HG03460 (cell line): ENCODE results near the gene SPATA13.
"Not testable (repeated sequence)": the region's sequence is repeated elsewhere in the genome, so short reads cannot be mapped to it uniquely, and the experiment has no call there.

Experiments
- ATAC-seq: cut with Tn5 transposase; IDR thresholded peaks from one replicate; pipeline ENCODE4 v1.9.1; 2021; ENCODE audit not compliant: unreplicated experiment

SPATA13 gene

GRCh38 chr13:24306632-24307031, 146.1 kb downstream of the SPATA13 start:
- no peak for ATAC-seq

DNA sequence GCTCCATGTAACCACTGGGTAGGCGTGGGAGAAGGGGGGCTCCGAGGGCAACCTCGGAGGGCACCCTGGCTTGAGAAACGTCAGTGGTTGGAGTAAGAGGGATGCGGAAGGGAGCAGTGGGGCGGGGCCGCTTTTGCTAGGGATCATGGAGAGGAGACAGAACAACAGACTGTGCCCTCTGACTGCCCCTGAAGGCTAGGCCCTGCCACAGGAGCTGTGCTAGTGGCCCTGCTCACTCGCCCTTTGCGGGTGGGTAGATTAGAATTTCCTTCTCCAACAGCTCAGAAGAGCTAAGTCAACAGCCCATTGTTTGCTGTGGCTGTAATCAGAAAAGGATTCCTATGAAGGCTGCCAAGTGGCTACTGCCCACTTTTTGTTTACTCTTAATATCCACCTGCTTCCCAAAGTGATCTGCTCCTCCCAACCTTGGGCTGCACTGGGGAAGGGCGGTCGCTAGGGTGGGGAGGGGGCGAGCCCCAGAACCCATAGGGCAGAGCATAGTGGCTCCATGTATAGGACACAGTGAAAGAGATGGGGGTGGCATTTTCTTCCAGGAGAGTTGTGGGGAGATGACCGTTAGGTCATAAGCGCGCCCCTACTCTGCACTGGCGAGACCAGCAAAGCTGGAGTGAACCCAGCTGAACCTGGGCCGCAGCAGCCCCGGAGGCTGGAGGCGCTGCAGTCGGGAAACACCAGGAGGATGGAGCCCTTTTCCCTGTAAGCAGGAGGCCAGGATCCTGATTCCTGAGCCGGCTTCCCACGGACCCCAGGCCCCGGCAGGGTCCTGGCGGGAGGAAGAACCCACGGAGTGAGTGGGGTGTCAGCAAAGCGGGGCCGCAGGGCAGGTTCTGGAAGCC, 146.9 kb downstream of the SPATA13 start:
- ATAC-seq = no peak

DNA sequence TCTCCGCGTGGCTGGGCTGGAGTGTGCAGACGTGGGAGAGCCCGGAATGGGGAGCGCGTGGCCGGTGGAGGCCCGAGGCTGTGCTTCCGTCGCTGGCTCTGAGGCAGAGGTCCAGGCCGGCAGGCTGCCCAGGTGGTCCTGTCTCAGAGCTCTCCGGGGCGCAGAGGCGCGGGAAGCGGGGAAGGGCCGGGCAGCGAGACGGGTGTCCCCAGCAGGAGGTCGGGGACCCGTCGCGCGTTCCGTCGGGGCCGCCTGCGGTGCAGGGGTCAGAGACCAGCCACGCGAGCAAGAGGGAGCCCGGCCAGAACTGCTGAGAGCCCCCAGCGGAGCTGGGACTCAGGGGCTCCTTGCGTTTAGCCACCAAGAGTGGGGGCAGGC, 147.5 kb downstream of the SPATA13 start:
- no peak for ATAC-seq

DNA sequence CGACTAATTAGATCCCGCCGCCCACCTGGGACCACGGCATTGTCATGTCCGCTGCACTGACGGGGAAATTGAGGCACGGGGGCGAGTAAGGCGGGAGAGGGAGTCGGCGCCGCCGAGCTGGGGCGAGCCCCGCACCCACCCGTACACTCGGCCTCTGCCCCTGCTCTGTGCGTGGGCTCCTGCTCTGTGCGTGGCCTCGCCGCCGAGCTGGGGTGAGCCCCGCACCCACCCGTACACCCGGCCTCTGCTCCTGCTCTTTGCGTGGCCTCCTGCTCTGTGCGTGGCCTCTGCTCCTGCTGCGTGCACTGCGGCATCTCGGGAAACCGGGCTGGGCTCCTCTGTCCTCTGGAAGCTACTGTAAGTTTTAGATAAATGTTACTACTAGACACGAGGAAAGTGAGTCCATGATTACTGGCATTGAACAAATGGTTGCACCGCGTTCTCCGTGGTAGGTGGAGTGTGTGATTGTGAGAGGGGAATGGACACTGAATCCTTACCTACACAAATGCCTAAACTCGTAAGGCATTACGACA, 148.0 kb downstream of the SPATA13 start:
- no peak for ATAC-seq

DNA sequence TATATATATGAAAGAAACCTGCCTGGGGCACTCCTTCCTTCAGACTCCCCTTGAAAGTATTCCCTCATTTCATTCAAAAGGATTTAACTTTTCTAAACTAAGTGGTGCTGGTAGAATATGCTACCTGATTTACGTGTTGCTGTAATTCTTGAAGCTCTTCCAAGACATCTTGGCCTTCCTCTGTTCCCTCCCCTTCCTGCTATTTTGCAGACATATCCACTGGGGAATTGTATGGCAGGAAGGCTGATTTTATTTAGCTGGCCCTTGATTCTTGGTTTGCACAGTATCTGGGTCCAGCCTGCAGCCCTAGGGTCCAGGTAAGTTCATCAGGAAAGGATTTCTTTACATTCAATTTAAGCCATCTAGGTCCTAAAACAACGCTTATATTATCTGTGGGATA, 148.8 kb downstream of the SPATA13 start, which contains the start of gene C1QTNF9:
Gene C1QTNF9, plus strand, starts transcription at position 281 of the 400 bp plus-strand sequence. CDS start 6,424 bp downstream, outside the sequence.
- not testable (repeated sequence) for ATAC-seq

DNA sequence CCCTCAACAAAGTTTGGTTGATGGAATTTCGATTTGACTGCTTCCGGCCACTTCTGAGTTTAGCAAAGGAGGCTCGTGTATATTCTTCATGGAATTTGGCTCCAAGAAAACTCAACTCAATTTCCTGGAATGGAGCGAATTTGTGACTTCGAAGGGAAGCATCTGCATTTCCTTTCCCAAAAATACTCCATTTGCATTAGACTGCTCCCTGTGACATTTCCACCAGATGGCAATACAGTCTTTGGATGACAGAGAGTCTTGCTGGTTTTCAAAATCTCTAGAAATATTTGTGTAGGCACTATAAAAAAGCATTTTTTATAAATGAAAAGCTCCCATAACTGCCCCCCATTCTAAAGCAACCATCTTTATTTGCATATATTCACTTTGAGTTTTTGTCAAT, 152.9 kb downstream of the SPATA13 start:
- ATAC-seq = no peak

DNA sequence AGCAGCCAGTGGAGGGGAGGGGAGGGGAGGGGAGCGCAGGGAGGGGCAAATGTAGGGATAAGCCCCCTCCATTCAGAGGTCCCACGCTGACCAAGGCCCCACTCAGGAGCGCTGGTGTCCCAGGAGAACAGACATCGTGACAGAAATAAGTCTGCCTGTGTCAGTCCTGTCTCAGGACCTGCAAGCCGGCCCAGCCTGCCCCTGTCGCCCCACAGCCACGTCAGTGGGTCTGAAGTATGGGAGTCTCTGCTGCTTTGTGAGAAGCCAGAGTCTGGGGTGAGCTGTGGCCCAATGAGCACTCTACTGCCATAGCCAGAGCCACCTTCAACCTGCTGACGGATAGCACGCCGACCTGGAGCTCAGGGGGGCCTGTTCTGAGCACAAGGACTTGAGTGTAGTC, 157.3 kb downstream of the SPATA13 start:
- not testable (repeated sequence) for ATAC-seq

DNA sequence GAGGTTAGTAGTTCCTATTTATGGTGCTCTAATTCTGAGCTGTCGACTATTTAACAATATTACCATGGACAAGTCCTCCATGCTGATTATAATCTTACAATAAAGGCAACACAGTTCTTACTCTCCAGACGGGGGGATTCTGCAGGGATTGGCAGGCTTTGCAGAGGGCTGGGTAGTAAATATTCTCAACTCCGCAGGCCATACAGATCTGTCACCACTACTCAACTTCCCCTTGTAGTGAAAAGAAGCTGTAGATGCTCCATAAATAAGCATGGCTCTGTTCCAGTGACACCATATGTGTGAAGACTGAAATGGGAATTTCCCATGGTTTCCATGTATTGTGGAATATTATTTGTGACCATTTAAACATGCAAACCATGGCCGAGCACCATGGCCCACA, 158.4 kb downstream of the SPATA13 start:
- not testable (repeated sequence) for ATAC-seq

- ATAC-seq = not testable (repeated sequence)
Measured at GRCh38 chr13:24319641-24320040, 159.1 kb downstream of the SPATA13 start.

DNA sequence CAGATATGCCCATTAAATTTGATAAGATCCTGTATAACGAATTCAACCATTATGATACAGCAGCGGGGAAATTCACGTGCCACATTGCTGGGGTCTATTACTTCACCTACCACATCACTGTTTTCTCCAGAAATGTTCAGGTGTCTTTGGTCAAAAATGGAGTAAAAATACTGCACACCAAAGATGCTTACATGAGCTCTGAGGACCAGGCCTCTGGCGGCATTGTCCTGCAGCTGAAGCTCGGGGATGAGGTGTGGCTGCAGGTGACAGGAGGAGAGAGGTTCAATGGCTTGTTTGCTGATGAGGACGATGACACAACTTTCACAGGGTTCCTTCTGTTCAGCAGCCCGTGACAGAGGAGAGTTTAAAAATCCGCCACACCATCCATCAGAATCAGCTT, 160.9 kb downstream of the SPATA13 start:
- ATAC-seq = not testable (repeated sequence)

GRCh38 chr13:24322470-24322869, 161.9 kb downstream of the SPATA13 start:
- not testable (repeated sequence) for ATAC-seq

- no peak for ATAC-seq
Measured at GRCh38 chr13:24323036-24323738, 162.7 kb downstream of the SPATA13 start.

DNA sequence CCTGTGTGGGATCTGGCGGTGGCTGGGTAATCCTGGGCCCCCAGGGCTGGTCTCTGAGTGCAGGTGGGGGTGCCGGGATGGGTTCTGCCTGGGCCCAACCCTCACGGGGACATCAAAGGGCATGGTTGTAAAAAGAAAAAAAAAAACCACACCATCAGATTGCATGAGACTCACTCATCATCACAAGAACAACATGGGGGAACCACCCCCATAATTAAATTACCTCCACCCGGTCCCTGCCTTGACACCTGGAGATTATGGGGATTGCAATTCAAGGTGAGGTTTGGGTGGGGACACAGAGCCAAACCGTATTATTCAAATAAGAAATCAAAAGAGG, 163.2 kb downstream of the SPATA13 start:
- ATAC-seq = no peak

DNA sequence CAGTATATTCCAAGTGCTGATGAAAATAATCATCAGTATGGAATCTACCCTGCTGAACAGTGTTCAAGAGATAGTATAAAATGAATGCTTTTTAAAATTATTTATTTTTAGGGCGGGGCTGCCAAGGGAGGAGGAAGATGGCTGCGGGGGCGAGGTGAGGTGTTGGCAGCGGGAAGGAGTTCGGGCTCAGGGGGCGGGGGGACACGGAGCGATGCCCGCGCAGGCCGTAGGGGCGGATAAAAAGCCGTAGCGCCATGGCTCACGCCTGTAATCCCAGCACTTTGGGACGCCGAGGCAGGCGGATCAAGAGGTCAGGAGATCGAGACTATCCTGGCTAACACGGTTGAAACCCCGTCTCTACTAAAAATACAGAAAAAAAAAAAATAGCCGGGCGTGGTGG, 167.1 kb downstream of the SPATA13 start:
- not testable (repeated sequence) for ATAC-seq

- ATAC-seq = no peak
Measured at GRCh38 chr13:24328145-24328544, 167.6 kb downstream of the SPATA13 start.

- no peak for ATAC-seq
Measured at GRCh38 chr13:24338721-24339120, 178.2 kb downstream of the SPATA13 start.

- no peak for ATAC-seq
Measured at GRCh38 chr13:24339937-24340607, 179.6 kb downstream of the SPATA13 start.

DNA sequence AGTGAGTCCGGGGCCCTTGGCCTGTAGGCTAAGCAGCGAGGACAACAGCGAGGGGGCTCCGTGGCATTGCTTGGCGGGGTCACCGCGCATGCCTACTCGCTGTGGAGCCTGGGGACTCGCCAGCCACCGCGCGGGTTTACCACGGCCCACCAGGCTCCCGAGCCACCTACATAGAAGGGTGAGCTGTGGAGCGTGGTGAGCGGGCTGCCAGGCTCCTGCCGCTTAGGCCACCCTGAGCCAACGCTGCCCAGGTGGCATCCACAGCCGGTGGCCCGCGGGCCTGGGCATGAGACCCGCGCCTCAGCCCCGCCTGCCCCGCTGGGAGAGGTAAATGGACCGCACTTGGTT, 180.1 kb downstream of the SPATA13 start:
- no peak for ATAC-seq

DNA sequence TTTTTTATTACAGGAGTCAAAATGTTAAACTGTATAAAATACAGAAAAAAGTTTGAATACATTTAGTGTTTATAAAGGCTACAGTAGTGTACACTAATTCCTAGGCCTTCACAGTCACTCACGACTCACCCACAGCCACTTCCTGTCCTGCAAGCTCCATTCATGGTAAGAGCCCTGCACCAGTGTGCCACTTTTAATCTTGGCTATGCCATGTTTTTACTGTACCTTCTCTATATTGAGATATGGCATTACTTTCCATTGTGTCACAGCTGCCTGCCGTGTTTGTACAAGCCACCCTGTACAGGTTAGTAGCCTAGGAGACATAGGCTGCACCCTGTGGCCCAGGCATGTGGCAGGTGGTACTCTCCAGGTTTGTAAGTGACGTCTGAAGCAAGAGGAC, 180.9 kb downstream of the SPATA13 start:
- no peak for ATAC-seq

- ATAC-seq = no peak
Measured at GRCh38 chr13:24348385-24348784, 187.9 kb downstream of the SPATA13 start.

DNA sequence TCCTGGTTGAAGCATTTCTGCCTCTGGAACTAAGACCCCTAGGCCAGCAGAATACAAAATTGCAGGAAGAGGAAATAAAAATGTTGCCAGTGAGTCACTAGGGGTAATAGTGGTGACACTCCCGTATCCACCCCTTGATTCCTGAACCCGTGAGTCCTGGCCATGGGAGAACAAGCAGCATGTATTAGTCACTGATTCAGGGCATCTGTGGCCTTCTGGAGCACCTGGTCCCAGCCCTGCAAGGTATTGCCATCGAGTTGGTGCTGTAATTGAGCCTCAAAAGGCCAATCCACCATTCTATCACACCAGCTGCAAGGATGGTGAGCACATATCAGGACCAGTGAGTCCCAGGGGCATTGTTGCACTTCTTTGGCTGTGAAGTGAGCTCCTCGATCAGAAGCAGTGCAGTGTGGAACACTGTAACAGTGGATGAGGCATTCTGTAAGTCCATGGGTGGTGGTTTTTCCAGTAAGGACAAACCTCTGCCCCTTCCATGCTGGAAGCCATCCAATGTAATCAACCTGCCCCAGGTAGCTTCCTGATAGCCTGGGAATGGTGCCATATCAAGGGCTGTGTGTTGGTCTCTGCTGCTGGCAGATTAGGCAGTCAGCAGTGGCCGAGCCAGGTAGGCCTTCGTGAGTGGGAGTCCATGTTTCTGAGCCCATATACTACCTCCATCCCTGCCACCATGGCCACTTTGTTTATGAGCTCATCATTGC, 188.4 kb downstream of the SPATA13 start:
- ATAC-seq = no peak
